ENCODE measurements around the gene ADH7. TPM values are rescaled to one million over a fixed set of nuclear protein-coding genes. Genes with fewer than 3 reads are reported as not detected.

The ADH7 gene
- total and polyA plus RNA-seq, 2 of the 8 experiments (the other 6 are each of a cell fraction or from before 2014, with no cell fraction given), result not detected

GRCh38 chr4:99447513-99447912 lies 12.4 kb upstream of the ADH7 start (continued):
- TF ChIP-seq FOSL1 (IDR thresholded peaks at IDR 0.05; ENCODE audit: insufficient read depth, low read depth, low read length) (no peak), NRF1 (IDR thresholded peaks at IDR 0.05; ENCODE audit: low read depth, low read length) (no peak)

Measured in H1 (cell line).